ENCODE data around the gene RBM47. TPM values are rescaled to one million over a fixed set of nuclear protein-coding genes. Genes with fewer than 3 reads are reported as not detected.

The RBM47 gene
- total RNA-seq, 1 experiment from 2014 or later, result 70.3 TPM

DNA sequence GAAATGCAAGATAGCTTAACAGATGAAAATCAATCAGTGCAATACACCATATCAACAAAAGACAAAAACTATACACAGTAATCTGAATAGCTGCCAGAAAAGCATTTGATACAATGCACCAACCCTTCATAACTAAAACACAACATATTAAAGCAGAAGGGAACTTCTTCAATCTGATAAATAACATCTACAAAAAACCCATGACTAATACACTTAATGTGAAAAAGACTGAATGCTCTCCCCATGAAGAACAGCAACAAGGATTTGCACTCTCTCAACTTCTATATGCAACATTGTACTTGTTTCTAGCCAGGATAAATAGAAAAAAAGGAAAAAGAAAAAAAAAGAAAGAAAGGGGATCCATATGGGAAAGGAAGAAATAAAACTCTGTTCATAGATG is 139.7 kb downstream of the RBM47 start:
- H3K4me2 ChIP-seq (ENCODE audit: insufficient read depth, insufficient read length, low read length), result no peak overlapping the region
- H3T11ph ChIP-seq (ENCODE audit: low read length), result no peak overlapping the region
- TF ChIP-seq CTCF (conservative IDR thresholded peaks at IDR 0.05), result no peak
- H3K9me3 Mint-ChIP-seq, result peaks cover 9 to 10% of the 10 kb centered on the region in 2 experiments; a peak in 4 of 5 replicates
- no peaks in the 10 kb centered on the region; the same call in 1 of the 2 replicates for H3K4me1 ChIP-seq (ENCODE audit: insufficient read depth, low read length)
- H3K4me3 Mint-ChIP-seq, result no peak overlapping the region
- H2AFZ ChIP-seq (ENCODE audit: low read length), result no peak overlapping the region
- H3K4ac ChIP-seq (ENCODE audit: low read depth, low read length), result no peak overlapping the region
- no peak overlapping the region for H4K5ac ChIP-seq (ENCODE audit: insufficient read length, low read depth, low read length)
- H3K14ac ChIP-seq (ENCODE audit: insufficient read depth, low read length), result no peak overlapping the region
- H2BK12ac ChIP-seq (ENCODE audit: insufficient read length, low read depth, low read length), result no peak overlapping the region
- H3K9me3 ChIP-seq (ENCODE audit: control insufficient read depth, low read depth, low read length), result no peaks in the 10 kb centered on the region
- no peak overlapping the region for H3K27ac ChIP-seq (ENCODE audit: insufficient read length, low read depth, low read length)
- no peaks in the 10 kb centered on the region for H3K27me3 ChIP-seq (ENCODE audit: insufficient read depth, low read length)
- no peak overlapping the region for H3K56ac ChIP-seq (ENCODE audit: insufficient read length, low read depth, low read length)
- peaks cover 2% of the 10 kb centered on the region for H3K79me1 ChIP-seq (ENCODE audit: insufficient read depth, low read depth, low read length, poor library complexity, severe bottlenecking)
- H4K20me1 ChIP-seq (ENCODE audit: control insufficient read depth, insufficient read depth, insufficient read length), result peaks cover 3% of the 10 kb centered on the region
- no peak overlapping the region for H3K18ac ChIP-seq (ENCODE audit: insufficient read length, low read depth, low read length)
- no peaks in the 10 kb centered on the region for H3K23me2 ChIP-seq (ENCODE audit: insufficient read length, low read depth, low read length, poor library complexity, severe bottlenecking)
- no peak for DNase-seq
- no peak overlapping the region for H2BK120ac ChIP-seq (ENCODE audit: low read depth, low read length, poor library complexity, severe bottlenecking)
- H3K79me2 ChIP-seq (ENCODE audit: insufficient read depth, low read length), result no peaks in the 10 kb centered on the region; the same call in 1 of the 2 replicates
- no peak overlapping the region for H2BK20ac ChIP-seq (ENCODE audit: low read depth, low read length, poor library complexity, severe bottlenecking)
- H4K91ac ChIP-seq (ENCODE audit: insufficient read length, low read depth, low read length), result no peak overlapping the region
- H3K9ac ChIP-seq (ENCODE audit: extremely low read depth, insufficient read length, low read length), result no peak overlapping the region
- no peak overlapping the region for H3K27ac Mint-ChIP-seq
- no peak overlapping the region for H2AK5ac ChIP-seq (ENCODE audit: insufficient read length, low read length)
- H2BK15ac ChIP-seq (ENCODE audit: low read depth, low read length), result no peak overlapping the region
- H3K23ac ChIP-seq (ENCODE audit: insufficient read length, low read depth, low read length), result no peak overlapping the region
- no peak overlapping the region for H2BK5ac ChIP-seq (ENCODE audit: insufficient read length, low read length)
- H3K27me3 Mint-ChIP-seq (ENCODE audit: low read depth), result no peaks in the 10 kb centered on the region; the same call in 1 of the 2 replicates
- H3K36me3 Mint-ChIP-seq (ENCODE audit: insufficient read depth in 1 of 3, low read depth in 3 of 3), result peaks cover 16 to 17% (median 16%) of the 10 kb centered on the region in 3 experiments
- peaks cover 11 to 18% of the 10 kb centered on the region in 2 experiments for H3K4me1 Mint-ChIP-seq
- H4K8ac ChIP-seq (replicated peaks; ENCODE audit: insufficient read length, low read depth, low read length), result no peak overlapping the region

Data from H9 (cell line).